ENCODE results near the gene C10orf120.

DNA sequence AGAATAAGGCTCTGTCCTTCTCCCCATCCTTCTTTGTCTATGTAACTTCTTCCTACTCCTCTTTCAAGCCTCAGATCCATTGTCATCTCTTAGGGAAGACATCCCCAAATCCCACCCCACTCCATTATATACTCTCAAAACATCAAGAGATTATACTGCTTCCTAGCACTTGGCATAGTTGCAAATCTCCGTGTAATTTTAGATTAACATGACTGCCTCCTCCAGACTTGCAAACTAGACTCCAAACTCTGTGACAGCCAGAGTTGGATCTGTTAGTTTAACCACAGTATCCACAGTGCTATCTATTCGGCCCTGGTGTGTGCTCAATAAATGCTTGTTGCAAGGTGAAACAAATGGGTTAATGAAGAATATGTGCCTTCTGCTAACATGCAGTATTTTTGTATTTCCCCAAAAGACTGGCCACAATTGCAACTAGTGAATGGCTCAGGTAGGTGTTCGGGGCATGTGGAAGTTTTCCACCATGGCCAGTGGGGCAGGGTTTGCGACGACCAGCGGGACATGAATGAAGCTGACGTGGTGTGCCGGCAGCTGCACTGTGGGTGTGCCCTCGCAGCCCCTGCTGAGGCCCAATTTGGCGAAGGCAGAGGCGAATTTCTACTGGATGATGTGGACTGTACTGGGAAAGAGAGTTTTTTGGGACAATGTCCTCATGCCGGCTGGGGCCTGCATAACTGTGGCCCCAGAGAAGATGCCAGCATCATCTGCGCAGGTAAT lies 34.5 kb upstream of the C10orf120 start:
- TF ChIP-seq CTCF (IDR thresholded peaks at IDR 0.05) (no peak), POLR2A (IDR thresholded peaks at IDR 0.05) (no peak)
